Measurements from ENCODE around the gene CAPN14. TPM values are rescaled to one million over a fixed set of nuclear protein-coding genes. Genes with fewer than 3 reads are reported as not detected.

The CAPN14 gene
- total RNA-seq, 4 donors from 2014 or later: under 0.01 to 0.29 (median 0.14) TPM; not detected in 1

GRCh38 chr2:31232586-31232985 is 15.3 kb upstream of the CAPN14 start:
- TF ChIP-seq POLR2A (IDR thresholded peaks at IDR 0.05): no peak
- TF ChIP-seq CTCF (IDR thresholded peaks at IDR 0.05): no peak
- Histone ChIP-seq H3K4me3 (no peak overlapping the region), H3K9me3 (no peaks in the 10 kb centered on the region), H3K4me1 (peaks cover 0 to 6% of the 10 kb centered on the region in 2 donors), H3K36me3 (no peaks in the 10 kb centered on the region), H3K27ac (no peak overlapping the region), H3K27me3 (no peaks in the 10 kb centered on the region)
- intact Hi-C loops (cut with DNase I; ENCODE audit: low total_unique reads): no loop called here
- no peak for DNase-seq

- DNase-seq: no peak
- Histone ChIP-seq H3K9me3 (no peaks in the 10 kb centered on the region), H3K36me3 (no peaks in the 10 kb centered on the region), H3K4me1 (peaks cover 0 to 6% of the 10 kb centered on the region in 2 donors), H3K27me3 (no peaks in the 10 kb centered on the region), H3K4me3 (no peak overlapping the region), H3K27ac (no peak overlapping the region)
- TF ChIP-seq CTCF (IDR thresholded peaks at IDR 0.05) (no peak), POLR2A (IDR thresholded peaks at IDR 0.05) (no peak)
- intact Hi-C loops (cut with DNase I; ENCODE audit: low total_unique reads): no loop called here
Observed at GRCh38 chr2:31231571-31232302, 14.4 kb upstream of the CAPN14 start.

GRCh38 chr2:31230751-31231150 is 13.4 kb upstream of the CAPN14 start:
- no peak for DNase-seq
- Histone ChIP-seq H3K27ac (no peak overlapping the region), H3K36me3 (no peaks in the 10 kb centered on the region), H3K9me3 (no peaks in the 10 kb centered on the region), H3K4me1 (peaks cover 0 to 6% of the 10 kb centered on the region in 2 donors), H3K27me3 (no peaks in the 10 kb centered on the region), H3K4me3 (no peak overlapping the region)
- TF ChIP-seq POLR2A (IDR thresholded peaks at IDR 0.05): no peak
- no peak for TF ChIP-seq CTCF (IDR thresholded peaks at IDR 0.05)
- intact Hi-C loops (cut with DNase I; ENCODE audit: low total_unique reads): no loop called here

GRCh38 chr2:31228717-31229116 is 11.4 kb upstream of the CAPN14 start:
- no peaks in the 10 kb centered on the region for H3K36me3 ChIP-seq

More at GRCh38 chr2:31228717-31229116, 11.4 kb upstream of the CAPN14 start:
- H3K27me3 ChIP-seq: no peaks in the 10 kb centered on the region
- no peak overlapping the region for H3K27ac ChIP-seq
- no peak for DNase-seq
- H3K4me1 ChIP-seq: no peaks in the 10 kb centered on the region
- no peak overlapping the region for H3K4me3 ChIP-seq
- intact Hi-C loops (cut with DNase I; ENCODE audit: low total_unique reads): no loop called here
- TF ChIP-seq POLR2A (IDR thresholded peaks at IDR 0.05) (no peak), CTCF (IDR thresholded peaks at IDR 0.05) (no peak)
- H3K9me3 ChIP-seq: no peaks in the 10 kb centered on the region

Data from uterus (tissue), 4 donors.